H1 (cell line): ENCODE results near the gene CCDC38. TPM values are rescaled to one million over a fixed set of nuclear protein-coding genes. Genes with fewer than 3 reads are reported as not detected.

Experiments used
- CTCF ChIA-PET: fragments of 300-600 bp; sonication (Branson Sonifier 250); formaldehyde crosslinking; loops from one replicate; lab custom pipeline; 2021; ENCODE audit not compliant: partially characterized antibody; lab: Charles Lee
- POLR2A ChIA-PET: fragments of 300-600 bp; sonication (Branson Sonifier 250); formaldehyde crosslinking; loops from one replicate; lab custom pipeline; 2021; ENCODE audit warnings: inconsistent platforms; ENCODE audit not compliant: partially characterized antibody; lab: Charles Lee
- DNase-seq, 2 experiments: peaks; one replicate each; pipeline versions ENCODE4 v3.0.0 to v3.0.0-alpha.2; 2010 to 2022; ENCODE audit warnings: low spot score in 2 of 2, low read depth in 1 of 2, mixed read lengths in 1 of 2
- FAIRE-seq: peaks from 2 replicates; lab custom pipeline; 2011; peaks lifted over from hg19 to GRCh38; lab: Jason Lieb, UNC
- H2AFZ ChIP-seq: 2 replicates; pipeline ENCODE4 v1.8.1; 2012; ENCODE audit warnings: low read length, inconsistent platforms
- H2AK5ac ChIP-seq: 2 replicates; pipeline ENCODE4 v1.6.1; 2013; ENCODE audit warnings: low read depth, low read length
- H2BK120ac ChIP-seq: replicated peaks from 2 replicates; pipeline ENCODE3; 2013; ENCODE audit warnings: low read depth, low read length, inconsistent platforms
- H2BK12ac ChIP-seq: 2 replicates; pipeline ENCODE4 v1.6.1; 2013; ENCODE audit warnings: low read depth, low read length
- H2BK15ac ChIP-seq: 2 replicates; pipeline ENCODE4 v1.6.1; 2013; ENCODE audit warnings: low read length
- H2BK20ac ChIP-seq: 2 replicates; pipeline ENCODE4 v1.6.1; 2013; ENCODE audit warnings: low read length
- H2BK5ac ChIP-seq: 2 replicates; pipeline ENCODE4 v1.6.1; 2013; ENCODE audit warnings: low read depth, low read length
- H3K14ac ChIP-seq: 2 replicates; pipeline ENCODE4 v1.6.1; 2013; ENCODE audit warnings: inconsistent platforms; ENCODE audit not compliant: insufficient read length
- H3K18ac ChIP-seq: 2 replicates; pipeline ENCODE4 v1.6.1; 2013; ENCODE audit warnings: low read length; ENCODE audit errors: extremely low read depth
- H3K23ac ChIP-seq: 2 replicates; pipeline ENCODE4 v1.6.1; 2013; ENCODE audit warnings: inconsistent platforms; ENCODE audit not compliant: insufficient read length
- H3K23me2 ChIP-seq: 2 replicates; pipeline ENCODE4 v1.6.1; 2013; ENCODE audit warnings: low read depth, low read length
- H3K27ac ChIP-seq: 2 replicates; pipeline ENCODE4 v1.6.1; 2011; ENCODE audit warnings: low read depth, low read length, inconsistent platforms
- H3K27me3 ChIP-seq, 4 experiments: replicated peaks in 1 of 4; 1 replicate in 1 of 4; 2 replicates in 3 of 4; pipeline versions ENCODE4 v1.6.1 to v1.8.1; 2011 to 2013; ENCODE audit warnings: low read length in 3 of 4, mild to moderate bottlenecking in 3 of 4, inconsistent platforms in 2 of 4, mixed read lengths in 2 of 4, moderate library complexity in 1 of 4; ENCODE audit not compliant: control insufficient read depth in 3 of 4, insufficient read depth in 3 of 4; ENCODE audit errors: extremely low read depth in 1 of 4
- H3K36me3 ChIP-seq, 4 experiments: 2 replicates each; pipeline versions ENCODE4 v1.6.1 to v1.8.1; 2011 to 2013; ENCODE audit warnings: mild to moderate bottlenecking in 4 of 4, low read length in 3 of 4, moderate library complexity in 2 of 4, control low read depth in 1 of 4, inconsistent platforms in 1 of 4; ENCODE audit not compliant: insufficient read depth in 4 of 4, control insufficient read depth in 2 of 4
- H3K4ac ChIP-seq: replicated peaks from 2 replicates; pipeline ENCODE3; 2013; ENCODE audit warnings: low read length, low read depth, mixed read lengths, inconsistent platforms; ENCODE audit not compliant: insufficient read length
- H3K4me1 ChIP-seq, 4 experiments: replicated peaks in 1 of 4; 1 replicate in 1 of 4; 2 replicates in 3 of 4; pipeline versions ENCODE4 v1.6.1 to v1.8.1; 2011 to 2013; ENCODE audit warnings: low read length in 3 of 4, inconsistent platforms in 2 of 4, mixed read lengths in 1 of 4; ENCODE audit not compliant: insufficient read depth in 4 of 4, control insufficient read depth in 3 of 4
- H3K4me2 ChIP-seq, 2 experiments: 2 replicates each; pipeline versions ENCODE4 v1.6.1 to v1.8.1; 2011 to 2013; ENCODE audit warnings: low read depth in 2 of 2, low read length in 2 of 2, control low read depth in 1 of 2, inconsistent platforms in 1 of 2, mild to moderate bottlenecking in 1 of 2; ENCODE audit not compliant: insufficient read depth in 1 of 2
- H3K4me3 ChIP-seq, 4 experiments: fragments of 200-600, 300-600 bp in 1 of 4; sonication (generic), shearing (Covaris generic), sonication (Bioruptor Twin) in 1 of 4; 2 replicates each; pipeline versions ENCODE4 v1.5.1 to v1.8.1; 2011 to 2016; ENCODE audit warnings: low read length in 4 of 4, low read depth in 3 of 4, control low read depth in 2 of 4, inconsistent platforms in 2 of 4, mild to moderate bottlenecking in 2 of 4, mixed read lengths in 1 of 4, moderate library complexity in 1 of 4; ENCODE audit not compliant: insufficient read depth in 2 of 4; ENCODE audit errors: extremely low read depth in 1 of 4
- H3K56ac ChIP-seq: replicated peaks from 2 replicates; pipeline ENCODE3; 2013; ENCODE audit warnings: low read depth, mild to moderate bottlenecking, mixed read lengths, low read length, inconsistent platforms; ENCODE audit not compliant: insufficient read length
- H3K79me1 ChIP-seq: 2 replicates; pipeline ENCODE4 v1.6.1; 2013; ENCODE audit warnings: low read depth, low read length, control low read depth
- H3K79me2 ChIP-seq, 2 experiments: 2 replicates each; pipeline versions ENCODE4 v1.6.1 to v1.8.1; 2012 to 2013; ENCODE audit warnings: low read length in 2 of 2, mild to moderate bottlenecking in 2 of 2, inconsistent platforms in 1 of 2; ENCODE audit not compliant: insufficient read depth in 2 of 2, control insufficient read depth in 1 of 2
- H3K9ac ChIP-seq, 4 experiments: replicated peaks in 1 of 4; 1 replicate in 1 of 4; 2 replicates in 3 of 4; pipeline versions ENCODE4 v1.6.1 to v1.8.1; 2011 to 2013; ENCODE audit warnings: low read depth in 3 of 4, low read length in 3 of 4, control low read depth in 2 of 4, mild to moderate bottlenecking in 2 of 4, moderate library complexity in 2 of 4, inconsistent platforms in 1 of 4; ENCODE audit errors: extremely low read depth in 1 of 4
- H3K9me3 ChIP-seq, 2 experiments: 2 replicates each; pipeline versions ENCODE4 v1.6.1 to v1.8.1; 2012 to 2013; ENCODE audit warnings: mild to moderate bottlenecking in 2 of 2, moderate library complexity in 2 of 2, control low read depth in 1 of 2, inconsistent platforms in 1 of 2, low read depth in 1 of 2, low read length in 1 of 2, mixed read lengths in 1 of 2; ENCODE audit not compliant: insufficient read depth in 2 of 2
- H4K20me1 ChIP-seq, 2 experiments: replicated peaks in 1 of 2; 2 replicates each; pipeline versions ENCODE3 to v1.8.1; 2011 to 2013; ENCODE audit warnings: inconsistent platforms in 2 of 2, low read length in 2 of 2, mild to moderate bottlenecking in 1 of 2; ENCODE audit not compliant: insufficient read depth in 2 of 2, control insufficient read depth in 1 of 2
- H4K5ac ChIP-seq: 2 replicates; pipeline ENCODE4 v1.6.1; 2013; ENCODE audit warnings: low read length, low read depth, mixed read lengths, inconsistent platforms; ENCODE audit not compliant: insufficient read length
- H4K8ac ChIP-seq: 2 replicates; pipeline ENCODE4 v1.8.0; 2013; ENCODE audit warnings: mild to moderate bottlenecking, moderate library complexity, low read length, inconsistent platforms; ENCODE audit not compliant: insufficient read depth; ENCODE audit errors: extremely low read depth
- H4K91ac ChIP-seq: replicated peaks from 2 replicates; pipeline ENCODE3; 2013; ENCODE audit warnings: low read length, mixed read lengths, inconsistent platforms; ENCODE audit not compliant: insufficient read length
- ASH2L ChIP-seq: fragments of 200-600, 300-600 bp; sonication (generic); IDR thresholded peaks from one replicate; pipeline ENCODE4 v1.7.1; 2017; ENCODE audit warnings: low read length
- CTCF ChIP-seq, 3 experiments: IDR thresholded peaks; 1 replicate in 2 of 3; 2 replicates in 1 of 3; pipeline versions ENCODE4 v1.5.1 to v1.6.1; 2011; ENCODE audit warnings: low read length in 3 of 3, mild to moderate bottlenecking in 3 of 3, inconsistent platforms in 2 of 3, low read depth in 1 of 3, moderate library complexity in 1 of 3; ENCODE audit not compliant: insufficient read depth in 1 of 3; ENCODE audit errors: control extremely low read depth in 1 of 3
- GABPA ChIP-seq: IDR thresholded peaks from 2 replicates; pipeline ENCODE4 v1.6.1; 2011; ENCODE audit warnings: mild to moderate bottlenecking, low read length, moderate library complexity, borderline replicate concordance; ENCODE audit not compliant: insufficient read depth
- HDAC2 ChIP-seq, 2 experiments: fragments of 300-600 bp in 1 of 2; sonication (generic) in 1 of 2; IDR thresholded peaks; 2 replicates each; pipeline ENCODE4 v1.6.1; 2011 to 2012; ENCODE audit warnings: low read depth in 2 of 2, low read length in 2 of 2, mild to moderate bottlenecking in 2 of 2, moderate library complexity in 2 of 2, borderline replicate concordance in 1 of 2, inconsistent platforms in 1 of 2
- KDM4A ChIP-seq: IDR thresholded peaks from one replicate; pipeline ENCODE4 v1.7.1; 2012; ENCODE audit warnings: low read depth, mild to moderate bottlenecking, moderate library complexity, low read length, inconsistent platforms; ENCODE audit not compliant: severe bottlenecking
- RAD21 ChIP-seq, 2 experiments: IDR thresholded peaks in 1 of 2; conservative IDR thresholded peaks in 1 of 2; 2 replicates each; pipeline ENCODE4 v1.6.1; 2011; ENCODE audit warnings: low read depth in 2 of 2, low read length in 2 of 2, improper control_type of control experiment in 1 of 2, inconsistent platforms in 1 of 2, mild to moderate bottlenecking in 1 of 2, moderate library complexity in 1 of 2
- RNF2 ChIP-seq: fragments of 200-900, 300-1000 bp; sonication (generic); IDR thresholded peaks from 2 replicates; pipeline ENCODE4 v1.7.1; 2016; ENCODE audit warnings: borderline replicate concordance, low read depth, mild to moderate bottlenecking, antibody characterized with exemption, low read length; ENCODE audit not compliant: poor library complexity, severe bottlenecking; ENCODE audit errors: missing control alignments
- SIX5 ChIP-seq: IDR thresholded peaks from 2 replicates; pipeline ENCODE4 v1.6.1; 2011; ENCODE audit warnings: mild to moderate bottlenecking, low read depth, low read length
- SP1 ChIP-seq: IDR thresholded peaks from 2 replicates; pipeline ENCODE4 v1.6.1; 2011; ENCODE audit warnings: low read depth, low read length
- SP4 ChIP-seq: IDR thresholded peaks from 2 replicates; pipeline ENCODE4 v1.6.1; 2012; ENCODE audit warnings: low read length, inconsistent platforms
- TBP ChIP-seq: IDR thresholded peaks from 2 replicates; pipeline ENCODE4 v1.6.1; 2011; ENCODE audit warnings: low read depth, low read length, improper control_type of control experiment
- WGBS, 2 experiments: shearing (Covaris generic) in 1 of 2; methylation state at CpG; one replicate each; pipeline versions ENCODE4 v1.1.6 to v1.1.7; 2013 to 2015; ENCODE audit warnings: low lambda C conversion rate in 2 of 2, mixed read lengths in 2 of 2, inconsistent platforms in 1 of 2, low coverage in 1 of 2, missing lambda C conversion rate in 1 of 2; ENCODE audit not compliant: insufficient replicate concordance in 2 of 2, insufficient coverage in 1 of 2, insufficient read length in 1 of 2; ENCODE audit errors: extremely low coverage in 1 of 2, missing lambda C conversion rate in 1 of 2; 5-methylcytosine and 5-hydroxymethylcytosine counted together
- polyA plus RNA-seq, 7 experiments: library from polyadenylated mRNA; depleted of rRNA in 3 of 7; stranded (reverse) in 5 of 7; unstranded in 2 of 7; fragments of >200 nt in 5 of 7; fragments of 200-250 nt in 2 of 7; gene quantifications; 1 replicate in 5 of 7; 2 replicates in 1 of 7; 4 replicates in 1 of 7; pipeline versions ENCODE4 v1.2.1 to v1.2.3, GENCODE V29; 2011 to 2013; ENCODE audit warnings: missing spikeins in 2 of 7, mixed read lengths in 2 of 7
- total RNA-seq: library from RNA; stranded (reverse); fragmentation: NEBNext Ultra II Directional; extraction: Animal tissue kit (Norgen Biotek cat#: 25700); gene quantifications from 2 replicates; pipeline ENCODE4 v1.2.1, GENCODE V29; 2021

CCDC38 gene
- total and polyA plus RNA-seq, 2 of the 8 experiments (the other 6 are each of a cell fraction or from before 2014, with no cell fraction given), result not detected

DNA sequence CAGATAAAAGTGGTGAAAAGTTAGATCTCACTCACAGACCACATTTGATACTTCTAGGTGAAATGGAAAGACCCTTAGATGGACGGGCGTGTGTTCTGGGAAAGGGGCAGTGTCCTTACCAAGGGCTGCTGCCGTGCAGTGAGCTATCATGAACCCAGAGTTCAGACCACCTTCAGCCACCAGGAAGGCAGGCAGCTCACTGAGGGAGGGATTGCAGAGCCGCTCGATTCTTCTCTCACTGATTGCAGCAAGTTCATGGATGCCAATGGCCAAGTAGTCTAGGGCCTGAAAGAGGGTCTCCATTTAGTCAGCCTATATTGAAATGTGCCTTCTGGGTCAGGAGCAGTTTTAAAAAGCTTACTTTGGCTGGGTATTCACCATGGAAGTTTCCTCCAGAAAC lies 38.0 kb upstream of the CCDC38 start:
- Histone ChIP-seq H3K4me1 (no peaks in the 10 kb centered on the region; a peak in 1 of 7 replicates), H3K56ac (no peak overlapping the region), H2BK120ac (no peak overlapping the region), H2BK12ac (no peak overlapping the region), H3K18ac (no peak overlapping the region), H2BK15ac (no peak overlapping the region), H4K20me1 (no peaks in the 10 kb centered on the region), H3K79me1 (no peaks in the 10 kb centered on the region), H3K23me2 (no peaks in the 10 kb centered on the region), H2AK5ac (no peak overlapping the region), H3K4me2 (no peak overlapping the region), H3K4me3 (no peak overlapping the region), H2AFZ (no peak overlapping the region), H3K9ac (no peak overlapping the region), H3K27ac (no peak overlapping the region), H2BK5ac (no peak overlapping the region), H2BK20ac (no peak overlapping the region), H3K9me3 (no peaks in the 10 kb centered on the region), H3K14ac (no peak overlapping the region), H4K91ac (no peak overlapping the region), H4K8ac (no peak overlapping the region), H4K5ac (no peak overlapping the region), H3K23ac (no peak overlapping the region), H3K4ac (no peak overlapping the region), H3K27me3 (no peaks in the 10 kb centered on the region), H3K36me3 (no peaks in the 10 kb centered on the region), H3K79me2 (no peaks in the 10 kb centered on the region)
- FAIRE-seq (no peak), DNase-seq (no peak)
- 85% methylated on average over 5 of the region's 5 CpGs; no CpG with 5 or more reads in 1 of the 2 experiments for WGBS, 2 experiments
- ChIA-PET CTCF (interaction anchor here (7.3 kb wide), 1 partner anchor 17 kb away, joined by 69 read pairs; the partner anchor contains the start of gene HAL), POLR2A (no interaction called here)
- no peak for TF ChIP-seq KDM4A
- no peak for TF ChIP-seq GABPA
- TF ChIP-seq TBP, result no peak
- no peak for TF ChIP-seq SP1
- no peak for TF ChIP-seq RNF2
- no peak for TF ChIP-seq RAD21 (IDR thresholded peaks at IDR 0.05 in 1 of 2, conservative IDR thresholded peaks at IDR 0.05 in 1 of 2; ENCODE audit: low read depth in 2 of 2, low read length in 2 of 2)
- TF ChIP-seq HDAC2 (IDR thresholded peaks at IDR 0.05; ENCODE audit: borderline replicate concordance in 1 of 2, low read depth in 2 of 2, low read length in 2 of 2), result no peak
- TF ChIP-seq SIX5, result no peak
- TF ChIP-seq CTCF (IDR thresholded peaks at IDR 0.05; ENCODE audit: control extremely low read depth in 1 of 3, insufficient read depth in 1 of 3, low read depth in 1 of 3, low read length in 3 of 3), result no peak
- TF ChIP-seq ASH2L, result no peak
- no peak for TF ChIP-seq SP4
